BLaER1 treated with 17β-estradiol and CSF1 and Interleukin-3, amounts not matched to agents 10 nM and 100 nM (cell line): ENCODE results near the gene METTL1.

Experiments
- H3K27ac ChIP-seq, 11 experiments: shearing (Covaris generic); formaldehyde crosslinking; 2 replicates each; pipeline ENCODE4 v1.8.1; 2022
- H3K27me3 ChIP-seq, 11 experiments: shearing (Covaris generic); formaldehyde crosslinking; 2 replicates each; pipeline ENCODE4 v1.8.1; 2022
- H3K36me3 ChIP-seq, 11 experiments: shearing (Covaris generic); formaldehyde crosslinking; 2 replicates each; pipeline ENCODE4 v1.8.1; 2022
- H3K4me1 ChIP-seq, 10 experiments: shearing (Covaris generic); formaldehyde crosslinking; 2 replicates each; pipeline ENCODE4 v1.8.1; 2022
- H3K4me2 ChIP-seq, 11 experiments: shearing (Covaris generic); formaldehyde crosslinking; 2 replicates each; pipeline ENCODE4 v1.8.1; 2022
- H3K4me3 ChIP-seq, 10 experiments: shearing (Covaris generic); formaldehyde crosslinking; 2 replicates each; pipeline ENCODE4 v1.8.1; 2022
- H3K9ac ChIP-seq, 11 experiments: shearing (Covaris generic); formaldehyde crosslinking; 2 replicates each; pipeline ENCODE4 v1.8.1; 2022
- H3K9me3 ChIP-seq, 11 experiments: shearing (Covaris generic); formaldehyde crosslinking; replicated peaks in 1 of 11; 2 replicates each; pipeline ENCODE4 v1.8.1; 2022
- H4K20me1 ChIP-seq, 11 experiments: shearing (Covaris generic); formaldehyde crosslinking; 2 replicates each; pipeline ENCODE4 v1.8.1; 2022
- Cebpa-rat ChIP-seq, 11 experiments: shearing (Covaris generic); IDR thresholded peaks; 2 replicates each; pipeline ENCODE4 v1.8.1; 2022

METTL1 gene

GRCh38 chr12:57720606-57721595 is 51.0 kb downstream of the METTL1 start:
- peaks cover 0 to 7% (median 5%) of the 10 kb centered on the region in 10 experiments; a peak in 10 of 20 replicates for H3K4me1 ChIP-seq
- H3K36me3 ChIP-seq: peaks cover 64 to 92% (median 67%) of the 10 kb centered on the region in 11 experiments

GRCh38 chr12:57719777-57720605 is 51.9 kb downstream of the METTL1 start:
- H3K4me1 ChIP-seq: peaks cover 0 to 4% (median 2%) of the 10 kb centered on the region in 10 experiments; a peak in 10 of 20 replicates
- H3K27ac ChIP-seq: no peak overlapping the region
- TF ChIP-seq Cebpa-rat (IDR thresholded peaks at IDR 0.05): no peak
- no peak overlapping the region for H3K4me3 ChIP-seq
- no peak overlapping the region for H3K9ac ChIP-seq
- no peaks in the 10 kb centered on the region for H3K27me3 ChIP-seq
- H3K36me3 ChIP-seq: peaks cover 71 to 99% (median 73%) of the 10 kb centered on the region in 11 experiments
- no peak overlapping the region for H3K4me2 ChIP-seq
- H3K9me3 ChIP-seq: no peaks in the 10 kb centered on the region
- peaks cover 0 to 88% (median 8%) of the 10 kb centered on the region in 11 experiments; a peak in 9 of 22 replicates for H4K20me1 ChIP-seq

More at GRCh38 chr12:57720606-57721595, 51.0 kb downstream of the METTL1 start:
- H3K4me2 ChIP-seq: no peak overlapping the region
- no peak overlapping the region for H3K4me3 ChIP-seq
- no peaks in the 10 kb centered on the region for H3K27me3 ChIP-seq
- no peak for TF ChIP-seq Cebpa-rat (IDR thresholded peaks at IDR 0.05)
- H3K9me3 ChIP-seq: peaks cover 0 to 2% (median 0%) of the 10 kb centered on the region in 11 experiments; a peak in 8 of 22 replicates
- no peak overlapping the region for H3K9ac ChIP-seq
- H3K27ac ChIP-seq: no peak overlapping the region
- peaks cover 0 to 85% (median 8%) of the 10 kb centered on the region in 11 experiments; a peak in 9 of 22 replicates for H4K20me1 ChIP-seq

GRCh38 chr12:57718641-57719528 is 53.0 kb downstream of the METTL1 start:
- no peak for TF ChIP-seq Cebpa-rat (IDR thresholded peaks at IDR 0.05)
- peaks cover 79 to 99% (median 84%) of the 10 kb centered on the region in 11 experiments for H3K36me3 ChIP-seq
- H3K4me3 ChIP-seq: no peak overlapping the region
- no peak overlapping the region for H3K4me2 ChIP-seq
- H3K27me3 ChIP-seq: no peaks in the 10 kb centered on the region
- no peaks in the 10 kb centered on the region for H3K4me1 ChIP-seq
- H3K9me3 ChIP-seq: no peaks in the 10 kb centered on the region
- peaks cover 0 to 81% (median 5%) of the 10 kb centered on the region in 11 experiments; a peak in 10 of 22 replicates for H4K20me1 ChIP-seq
- no peak overlapping the region for H3K9ac ChIP-seq
- H3K27ac ChIP-seq: no peak overlapping the region
